GM18909 (cell line): ENCODE measurements around the gene CACNA1I.

Experiments
- ATAC-seq: cut with Tn5 transposase; IDR thresholded peaks from one replicate; pipeline ENCODE4 v1.9.1; 2021; ENCODE audit warnings: mild to moderate bottlenecking; ENCODE audit not compliant: unreplicated experiment, poor library complexity

The CACNA1I gene

DNA sequence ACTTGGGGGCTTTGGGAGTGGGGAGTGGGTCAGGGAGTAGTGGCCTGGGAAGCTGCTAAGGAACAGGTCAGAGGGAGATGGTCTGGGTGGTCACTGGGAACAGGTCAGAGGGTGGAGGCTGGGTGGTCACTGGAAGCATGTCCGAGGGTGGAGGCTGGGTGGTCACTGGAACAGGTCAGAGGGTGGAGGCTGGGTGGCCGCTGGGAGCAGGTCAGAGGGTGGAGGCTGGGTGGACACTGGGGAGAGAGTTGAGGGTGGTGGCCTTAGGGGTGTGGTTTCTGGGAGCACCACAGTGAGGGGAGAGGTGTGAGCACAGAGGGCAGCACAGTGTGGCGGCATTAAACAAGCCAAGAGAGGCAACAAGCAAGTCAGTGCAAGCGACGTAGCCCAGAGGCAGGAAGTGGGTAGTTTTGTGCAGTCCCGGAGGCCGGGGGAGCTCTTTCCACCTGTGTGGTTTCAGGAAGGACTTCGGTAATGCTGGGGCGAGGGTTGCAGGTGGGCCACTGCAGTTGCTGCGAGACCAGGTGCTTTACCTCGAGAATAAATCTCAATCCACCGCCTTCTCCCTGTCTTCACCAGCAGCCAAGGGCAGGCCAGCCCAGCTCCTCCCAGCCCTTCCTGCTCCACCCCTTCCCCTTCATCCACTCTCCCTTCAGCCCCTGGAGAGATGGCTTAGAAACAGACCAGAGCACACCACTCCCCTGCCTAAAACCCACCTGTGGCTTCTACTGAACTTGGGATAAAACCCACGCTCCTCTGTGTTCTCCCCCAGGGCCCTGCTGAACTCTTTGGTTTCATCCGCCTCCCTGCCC, 3.2 kb upstream of the CACNA1I start:
- ATAC-seq: no peak

GRCh38 chr22:39568278-39568981, 2.1 kb upstream of the CACNA1I start:
- ATAC-seq: no peak

GRCh38 chr22:39569066-39569465, 1.5 kb upstream of the CACNA1I start:
- no peak for ATAC-seq

DNA sequence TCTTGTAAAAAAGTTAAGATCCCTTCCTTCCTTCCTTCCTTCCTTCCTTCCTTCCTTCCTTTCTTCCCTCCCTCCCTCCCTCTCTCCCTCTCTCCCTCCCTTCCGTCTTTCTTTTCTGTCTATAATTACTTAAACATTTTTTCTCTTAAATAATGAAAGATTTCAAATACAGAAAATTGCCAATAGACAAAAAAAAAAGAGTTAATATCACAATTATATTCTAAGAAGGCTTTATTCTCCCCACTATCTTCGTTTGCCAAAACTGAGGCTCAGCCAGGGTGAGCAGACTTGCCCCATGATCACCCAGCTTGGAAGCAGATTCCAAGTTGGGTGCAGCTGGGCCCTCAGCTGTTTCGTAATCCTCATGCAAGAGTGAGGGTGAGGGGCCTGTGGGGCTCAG, 327 bp upstream of the CACNA1I start:
- ATAC-seq: no peak

DNA sequence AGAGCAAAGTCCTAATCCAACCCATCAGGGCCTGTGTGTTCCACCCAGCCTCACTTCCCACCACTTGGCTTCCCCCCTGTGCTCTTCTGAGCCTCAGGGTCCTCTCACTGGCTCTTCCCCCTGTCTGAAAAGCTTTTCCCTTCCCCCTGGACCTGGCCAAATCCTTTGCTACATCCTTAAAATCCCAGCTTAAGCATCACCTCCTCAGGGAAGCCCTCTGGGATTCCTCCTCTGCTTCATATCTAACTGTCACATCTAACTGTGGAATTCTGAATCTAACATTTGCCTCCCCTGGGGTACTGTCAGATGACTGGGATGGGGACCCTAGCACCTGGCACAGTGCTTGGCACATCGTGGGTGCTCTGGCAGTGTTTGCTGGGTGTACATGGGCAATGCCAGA, 985 bp downstream of the CACNA1I start:
- no peak for ATAC-seq

DNA sequence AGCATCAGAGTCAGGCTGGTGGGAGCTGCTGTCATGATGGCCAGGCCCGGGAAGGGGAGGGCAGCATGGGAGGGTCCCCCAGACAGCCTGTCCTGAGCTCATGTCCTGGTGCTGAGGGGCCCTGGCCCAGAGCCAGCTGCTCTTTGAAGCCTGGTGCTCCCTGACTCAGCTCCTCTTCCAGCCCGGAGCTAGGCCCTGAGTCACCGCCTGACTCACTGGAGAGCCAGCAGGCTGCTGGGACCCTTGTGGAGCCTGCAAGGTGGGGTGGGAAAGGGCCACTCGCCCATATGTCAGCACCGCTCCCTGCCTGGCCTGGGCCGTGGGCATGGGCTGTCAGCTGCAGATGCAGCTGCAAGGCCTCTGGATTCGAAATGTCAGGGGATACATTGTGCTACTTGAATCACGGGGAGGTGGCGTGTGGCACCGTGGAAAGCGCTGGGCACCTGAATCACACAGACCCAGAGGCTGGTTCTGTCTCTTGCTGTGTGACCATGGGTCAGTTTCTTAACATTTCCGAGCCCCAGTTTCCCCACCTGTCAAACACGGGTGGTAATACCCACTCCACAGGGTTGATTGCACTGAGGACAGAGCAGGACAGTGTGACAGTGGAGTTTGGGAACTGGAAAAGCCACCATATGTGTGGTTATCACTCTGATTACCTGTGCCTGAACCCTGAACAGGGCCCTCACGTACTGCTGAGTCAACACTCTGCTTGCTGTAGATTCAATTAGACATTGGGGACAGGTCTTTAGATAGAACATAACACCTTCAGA, 4.4 kb downstream of the CACNA1I start:
- no peak for ATAC-seq

- ATAC-seq: no peak
These were observed 4.9 kb downstream of the CACNA1I start for GRCh38 chr22:39575552-39575825.

DNA sequence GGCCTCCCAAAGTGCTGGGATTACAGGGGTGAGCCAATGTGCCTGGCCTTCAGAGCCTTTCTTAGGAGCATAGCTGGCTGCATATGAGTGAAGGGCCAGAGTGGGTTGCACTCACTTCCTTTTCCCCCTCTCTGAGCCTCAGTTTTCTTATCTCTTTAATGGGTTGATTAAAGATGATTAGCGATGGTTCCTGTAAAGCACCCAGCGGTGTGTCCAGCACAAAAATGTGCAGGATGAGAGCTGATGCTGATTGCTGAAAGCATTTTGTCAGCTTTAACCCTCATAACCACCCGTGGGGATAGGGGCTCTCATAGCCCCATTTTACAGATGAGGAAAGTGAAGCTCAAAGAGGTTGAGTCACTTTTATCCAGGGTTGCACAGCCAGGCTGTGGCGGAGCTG, 5.5 kb downstream of the CACNA1I start:
- no peak for ATAC-seq

GRCh38 chr22:39577366-39577765, 6.8 kb downstream of the CACNA1I start:
- ATAC-seq: no peak

DNA sequence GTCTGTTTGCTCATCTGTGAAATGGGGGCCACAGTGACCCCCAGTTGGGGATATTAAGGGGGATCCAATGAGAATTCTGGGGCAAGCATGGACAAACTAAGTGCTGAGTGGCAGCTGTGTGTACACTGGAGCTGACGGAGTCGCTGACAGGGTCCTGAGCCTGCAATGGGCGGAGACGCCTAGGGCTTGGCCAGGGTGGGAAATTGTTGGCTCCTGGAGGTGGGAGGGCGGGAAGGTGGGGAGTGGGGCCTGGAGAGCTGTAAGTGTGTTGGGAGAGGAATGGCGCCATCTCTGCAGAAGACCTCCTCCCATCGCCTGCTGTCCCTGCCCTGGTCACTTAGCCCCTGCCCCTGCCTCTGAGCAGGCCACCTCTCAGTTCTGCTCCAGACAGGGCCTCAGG, 7.3 kb downstream of the CACNA1I start:
- ATAC-seq: no peak

GRCh38 chr22:39580006-39580441, 9.5 kb downstream of the CACNA1I start:
- ATAC-seq: no peak

GRCh38 chr22:39580795-39581194, 10.2 kb downstream of the CACNA1I start:
- no peak for ATAC-seq

GRCh38 chr22:39581303-39581702, 10.8 kb downstream of the CACNA1I start:
- ATAC-seq: no peak

DNA sequence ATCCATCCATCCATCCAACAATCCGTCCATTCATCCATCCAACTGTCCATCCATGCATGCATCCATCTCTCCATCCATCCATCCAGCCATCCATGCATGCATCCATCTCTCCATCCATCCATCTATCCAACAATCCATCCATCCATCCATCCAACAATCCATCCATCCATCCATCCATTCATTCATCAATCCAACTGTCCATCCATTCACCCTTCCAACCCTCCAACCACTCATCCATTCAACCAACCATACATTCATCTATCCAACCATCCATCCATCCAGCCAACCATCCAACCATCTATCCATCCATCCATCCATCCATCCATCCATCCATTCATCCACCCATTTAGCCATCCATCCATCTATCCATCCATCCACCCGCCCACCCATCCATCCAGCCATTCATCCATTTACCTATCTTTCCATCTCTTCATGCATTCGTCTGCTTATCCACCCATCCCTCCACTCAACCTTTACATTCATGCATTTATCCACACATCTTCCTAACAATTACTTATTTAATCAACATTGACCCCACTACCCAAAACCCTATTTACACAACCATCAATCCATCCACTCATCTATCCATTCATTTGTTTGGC, 12.6 kb downstream of the CACNA1I start:
- no peak for ATAC-seq

DNA sequence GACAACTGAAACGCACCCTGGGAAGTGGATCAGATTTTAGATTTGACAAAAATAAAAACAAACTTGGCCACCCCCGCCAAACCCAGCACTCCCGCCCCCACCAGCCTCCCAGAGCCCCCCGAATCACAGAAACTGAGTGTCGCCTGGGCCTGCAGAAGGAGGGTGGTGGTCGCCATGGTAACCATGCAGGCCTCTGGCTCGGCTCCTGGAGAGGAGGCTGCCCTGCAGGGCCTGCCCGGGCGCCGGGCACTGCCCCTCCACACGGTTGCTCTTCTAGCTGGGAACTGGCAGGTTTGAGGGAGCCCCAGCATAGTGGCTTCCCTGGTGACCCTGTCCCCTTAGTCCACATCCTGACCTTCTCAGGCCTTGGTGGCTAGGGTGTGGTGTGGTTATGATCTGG, 19.3 kb downstream of the CACNA1I start:
- ATAC-seq: no peak

GRCh38 chr22:39592081-39593065, 21.8 kb downstream of the CACNA1I start:
- no peak for ATAC-seq

DNA sequence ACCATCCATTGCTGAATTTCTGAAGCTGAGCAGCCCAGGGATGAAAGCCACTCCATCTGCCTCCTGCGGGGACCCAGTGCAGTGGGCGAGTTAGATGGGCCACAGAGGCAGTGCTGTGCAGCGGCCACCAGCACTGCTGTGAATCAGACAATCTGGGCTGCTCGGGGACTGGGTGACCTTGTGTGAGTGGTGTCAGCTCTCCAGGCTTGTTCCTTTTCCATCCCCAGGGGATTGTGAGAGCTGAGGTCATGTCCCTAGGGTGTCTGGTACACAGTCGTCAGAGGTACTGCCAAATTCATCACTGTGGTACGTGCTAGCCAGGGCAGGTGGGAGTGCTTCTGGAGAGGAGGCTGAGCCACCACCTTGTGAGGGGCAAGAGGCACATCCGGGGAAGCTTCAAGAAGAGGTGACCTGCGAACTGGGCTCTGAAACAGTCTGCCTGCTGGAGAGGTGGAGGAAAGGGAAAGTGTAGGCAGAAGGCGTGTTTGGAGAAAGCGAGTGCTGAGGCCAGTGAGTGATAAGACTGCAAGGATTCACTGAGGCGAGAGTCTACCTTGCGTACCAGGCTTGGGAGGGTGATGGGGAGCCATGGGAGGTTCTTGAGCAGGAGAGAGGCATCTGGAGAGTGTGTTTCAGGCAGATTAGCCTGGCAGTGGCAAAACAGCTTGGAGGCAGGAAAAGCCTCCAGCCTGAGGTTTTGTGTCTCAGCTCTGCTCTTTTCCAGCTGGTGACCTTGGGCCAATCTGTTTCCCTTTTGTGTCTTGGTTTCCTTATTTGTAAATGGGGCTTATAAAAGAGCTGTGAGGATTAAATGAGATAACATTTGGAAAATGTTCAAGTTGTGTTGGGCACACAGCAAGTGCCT, 22.7 kb downstream of the CACNA1I start:
- no peak for ATAC-seq

GRCh38 chr22:39593931-39594285, 23.4 kb downstream of the CACNA1I start:
- no peak for ATAC-seq

DNA sequence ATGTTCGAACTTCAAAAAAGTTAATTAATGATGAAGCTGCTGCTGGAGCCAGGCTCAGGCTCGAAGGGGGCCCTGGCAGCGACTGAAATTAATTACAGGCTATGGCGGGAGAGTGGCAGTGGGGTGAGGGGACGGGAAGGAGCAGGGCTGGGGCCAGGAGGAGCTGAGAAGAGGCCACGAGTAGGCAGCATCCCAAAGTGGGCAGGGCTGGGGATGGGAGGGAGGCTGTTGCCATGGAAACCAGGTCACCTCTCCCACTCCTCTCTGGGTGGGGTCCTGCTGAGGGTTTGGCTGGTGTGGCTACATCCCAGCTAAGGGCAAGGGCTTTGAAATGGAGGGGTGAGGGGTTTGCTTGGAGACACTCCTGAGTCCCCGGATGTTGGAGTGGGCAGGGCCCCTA, 23.9 kb downstream of the CACNA1I start:
- no peak for ATAC-seq
